OCI-LY7 (cell line): Measurements from ENCODE around the gene CFAP20.

Source experiments
- EZH2phosphoT487 ChIP-seq: fragments of 200-600 bp; sonication (generic); IDR thresholded peaks from 2 replicates; pipeline ENCODE4 v1.6.1; 2018; ENCODE audit warnings: low read depth, borderline replicate concordance, mild to moderate bottlenecking, mixed run types, antibody characterized with exemption, low read length, moderate library complexity, mixed read lengths
- TF ChIP-seq, protein P1 (sequence below): fragments of 200-600 bp; sonication (generic); conservative IDR thresholded peaks from 2 replicates; pipeline ENCODE4 v1.5.1; 2014; ENCODE audit warnings: mild to moderate bottlenecking, antibody characterized with exemption, low read length, moderate library complexity, mixed read lengths

DNA sequence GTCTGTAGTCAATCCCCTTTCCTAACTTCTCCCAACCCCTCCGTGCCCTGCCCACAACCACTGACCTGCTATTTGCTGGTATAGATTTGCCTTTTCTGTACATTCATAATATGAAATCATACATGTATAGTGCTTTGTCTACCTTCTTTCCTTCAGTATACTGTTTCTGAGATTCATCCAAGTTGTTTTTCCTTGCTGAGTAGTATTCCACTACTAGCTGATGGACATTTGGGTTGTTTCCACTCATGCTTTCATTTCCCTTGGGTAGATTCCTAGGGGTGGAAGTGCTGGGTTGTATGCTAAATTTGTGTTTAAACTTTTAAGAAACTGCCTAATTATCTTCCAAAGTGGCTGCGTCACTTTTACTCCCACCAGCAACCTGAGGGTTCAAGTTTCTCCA, 41.0 kb upstream of the CFAP20 start:
- TF ChIP-seq, protein P1, sequence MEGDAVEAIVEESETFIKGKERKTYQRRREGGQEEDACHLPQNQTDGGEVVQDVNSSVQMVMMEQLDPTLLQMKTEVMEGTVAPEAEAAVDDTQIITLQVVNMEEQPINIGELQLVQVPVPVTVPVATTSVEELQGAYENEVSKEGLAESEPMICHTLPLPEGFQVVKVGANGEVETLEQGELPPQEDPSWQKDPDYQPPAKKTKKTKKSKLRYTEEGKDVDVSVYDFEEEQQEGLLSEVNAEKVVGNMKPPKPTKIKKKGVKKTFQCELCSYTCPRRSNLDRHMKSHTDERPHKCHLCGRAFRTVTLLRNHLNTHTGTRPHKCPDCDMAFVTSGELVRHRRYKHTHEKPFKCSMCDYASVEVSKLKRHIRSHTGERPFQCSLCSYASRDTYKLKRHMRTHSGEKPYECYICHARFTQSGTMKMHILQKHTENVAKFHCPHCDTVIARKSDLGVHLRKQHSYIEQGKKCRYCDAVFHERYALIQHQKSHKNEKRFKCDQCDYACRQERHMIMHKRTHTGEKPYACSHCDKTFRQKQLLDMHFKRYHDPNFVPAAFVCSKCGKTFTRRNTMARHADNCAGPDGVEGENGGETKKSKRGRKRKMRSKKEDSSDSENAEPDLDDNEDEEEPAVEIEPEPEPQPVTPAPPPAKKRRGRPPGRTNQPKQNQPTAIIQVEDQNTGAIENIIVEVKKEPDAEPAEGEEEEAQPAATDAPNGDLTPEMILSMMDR = no peak
- TF ChIP-seq EZH2phosphoT487 = no peak
